DMS 273 (cell line): ENCODE measurements around the gene PLD4.

Source experiments
- DNase-seq: peaks from one replicate; lab custom pipeline; 2025; ENCODE audit not compliant: unreplicated experiment; lab: John Stamatoyannopoulos, UW

The PLD4 gene

DNA sequence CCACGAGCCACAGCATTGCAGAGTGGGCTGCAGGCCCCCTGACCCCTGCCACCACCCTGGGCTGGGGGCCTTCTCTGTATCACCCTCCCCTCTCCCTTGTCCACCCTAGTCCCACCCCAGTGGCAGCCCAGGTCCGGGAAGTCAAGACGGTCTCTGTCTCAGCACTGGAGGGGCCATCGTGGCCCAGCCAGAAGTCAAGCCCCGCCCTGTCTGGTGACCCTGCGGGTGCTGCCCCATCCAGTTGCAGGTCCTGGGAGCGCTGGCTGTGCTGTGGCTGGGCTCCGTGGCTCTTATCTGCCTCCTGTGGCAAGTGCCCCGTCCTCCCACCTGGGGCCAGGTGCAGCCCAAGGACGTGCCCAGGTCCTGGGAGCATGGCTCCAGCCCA is 2.7 kb downstream of the PLD4 start:
- no peak for DNase-seq

DNA sequence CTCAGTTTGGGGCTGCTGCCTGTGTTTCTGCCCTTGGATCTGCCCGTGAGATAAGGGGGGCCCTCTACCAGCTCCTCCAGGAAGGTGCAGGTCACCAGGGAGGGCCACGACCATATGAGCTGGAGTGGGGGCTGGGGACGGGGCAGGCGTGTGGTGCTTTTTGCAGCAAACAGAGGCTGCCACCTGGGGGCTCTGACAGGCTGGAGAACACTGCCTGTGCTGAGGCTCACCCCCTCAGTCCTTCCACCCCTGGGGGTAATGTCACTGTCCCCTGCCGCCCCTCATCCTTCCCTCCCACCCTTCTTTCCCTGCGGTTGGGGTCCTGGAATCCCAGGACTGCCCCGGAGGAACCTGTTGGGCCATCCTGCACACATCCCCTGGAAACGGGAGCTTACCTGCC is 3.2 kb downstream of the PLD4 start:
- DNase-seq, result no peak

DNA sequence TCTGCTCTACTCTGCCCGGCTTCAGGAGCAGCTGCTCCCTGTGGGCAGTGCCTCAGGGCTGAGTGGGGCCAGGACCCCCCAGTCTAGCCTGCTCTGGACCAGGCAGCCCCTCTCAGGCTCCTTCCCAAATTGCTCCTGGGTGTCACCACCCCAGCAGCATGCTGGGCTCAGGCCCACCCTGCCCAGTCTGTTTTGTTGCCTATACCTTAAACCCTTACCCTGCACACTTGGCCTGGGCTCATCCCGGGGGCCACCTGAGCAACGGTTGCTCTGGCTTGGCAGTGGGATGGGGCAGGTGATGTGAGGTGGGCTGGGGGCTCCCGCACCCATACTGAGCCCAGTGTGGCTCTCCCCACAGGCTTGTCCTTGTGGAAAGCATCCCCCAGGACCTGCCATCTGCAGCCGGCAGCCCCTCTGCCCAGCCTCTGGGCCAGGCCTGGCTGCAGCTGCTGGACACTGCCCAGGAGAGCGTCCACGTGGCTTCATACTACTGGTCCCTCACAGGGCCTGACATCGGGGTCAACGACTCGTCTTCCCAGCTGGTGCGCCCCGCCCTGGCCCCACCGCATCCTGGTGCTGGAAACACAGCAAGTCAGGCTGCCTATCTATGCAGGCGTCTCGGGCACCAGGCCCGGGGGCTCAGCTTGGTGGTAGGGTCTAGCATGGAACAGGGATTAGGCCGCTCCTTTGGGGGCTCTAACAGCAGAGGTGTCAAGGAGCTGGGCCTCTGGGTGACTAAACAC is 3.9 kb downstream of the PLD4 start:
- DNase-seq, result no peak

GRCh38 chr14:104929268-104930230 is 4.9 kb downstream of the PLD4 start:
- no peak for DNase-seq

- DNase-seq, result peak; percentile 41
Measured at GRCh38 chr14:104930526-104931303, 6.0 kb downstream of the PLD4 start.

GRCh38 chr14:104931304-104931770 is 6.7 kb downstream of the PLD4 start:
- DNase-seq, result no peak

GRCh38 chr14:104931771-104932675 is 7.3 kb downstream of the PLD4 start:
- no peak for DNase-seq

DNA sequence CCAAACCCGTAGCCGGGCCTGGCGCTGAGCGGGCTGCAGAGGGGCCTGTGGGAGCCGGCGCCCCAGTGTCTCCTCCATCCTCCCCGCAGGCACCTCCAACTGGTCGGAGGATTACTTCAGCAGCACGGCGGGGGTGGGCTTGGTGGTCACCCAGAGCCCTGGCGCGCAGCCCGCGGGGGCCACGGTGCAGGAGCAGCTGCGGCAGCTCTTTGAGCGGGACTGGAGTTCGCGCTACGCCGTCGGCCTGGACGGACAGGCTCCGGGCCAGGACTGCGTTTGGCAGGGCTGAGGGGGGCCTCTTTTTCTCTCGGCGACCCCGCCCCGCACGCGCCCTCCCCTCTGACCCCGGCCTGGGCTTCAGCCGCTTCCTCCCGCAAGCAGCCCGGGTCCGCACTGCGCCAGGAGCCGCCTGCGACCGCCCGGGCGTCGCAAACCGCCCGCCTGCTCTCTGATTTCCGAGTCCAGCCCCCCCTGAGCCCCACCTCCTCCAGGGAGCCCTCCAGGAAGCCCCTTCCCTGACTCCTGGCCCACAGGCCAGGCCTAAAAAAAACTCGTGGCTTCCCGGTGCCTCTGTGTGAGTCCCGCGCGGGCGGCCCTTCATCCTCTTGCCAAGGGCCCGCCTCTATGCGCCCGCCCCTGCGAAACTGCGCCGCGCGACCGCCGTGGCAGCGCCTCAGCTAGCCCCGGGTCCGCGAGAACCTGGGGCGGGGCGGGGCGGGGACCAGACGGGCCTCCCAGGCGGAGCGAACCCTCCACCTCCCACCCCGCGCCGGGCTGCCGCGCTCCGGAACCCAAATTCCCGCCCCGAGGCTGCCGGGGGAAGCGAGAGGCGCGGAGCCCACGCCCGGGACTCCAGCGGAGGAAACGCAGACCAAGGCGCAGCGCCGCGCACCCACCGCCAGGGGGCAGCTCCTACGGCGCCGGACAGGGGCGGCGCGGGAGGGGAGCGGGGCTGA is 8.3 kb downstream of the PLD4 start:
- peak; percentile 95 for DNase-seq

DNA sequence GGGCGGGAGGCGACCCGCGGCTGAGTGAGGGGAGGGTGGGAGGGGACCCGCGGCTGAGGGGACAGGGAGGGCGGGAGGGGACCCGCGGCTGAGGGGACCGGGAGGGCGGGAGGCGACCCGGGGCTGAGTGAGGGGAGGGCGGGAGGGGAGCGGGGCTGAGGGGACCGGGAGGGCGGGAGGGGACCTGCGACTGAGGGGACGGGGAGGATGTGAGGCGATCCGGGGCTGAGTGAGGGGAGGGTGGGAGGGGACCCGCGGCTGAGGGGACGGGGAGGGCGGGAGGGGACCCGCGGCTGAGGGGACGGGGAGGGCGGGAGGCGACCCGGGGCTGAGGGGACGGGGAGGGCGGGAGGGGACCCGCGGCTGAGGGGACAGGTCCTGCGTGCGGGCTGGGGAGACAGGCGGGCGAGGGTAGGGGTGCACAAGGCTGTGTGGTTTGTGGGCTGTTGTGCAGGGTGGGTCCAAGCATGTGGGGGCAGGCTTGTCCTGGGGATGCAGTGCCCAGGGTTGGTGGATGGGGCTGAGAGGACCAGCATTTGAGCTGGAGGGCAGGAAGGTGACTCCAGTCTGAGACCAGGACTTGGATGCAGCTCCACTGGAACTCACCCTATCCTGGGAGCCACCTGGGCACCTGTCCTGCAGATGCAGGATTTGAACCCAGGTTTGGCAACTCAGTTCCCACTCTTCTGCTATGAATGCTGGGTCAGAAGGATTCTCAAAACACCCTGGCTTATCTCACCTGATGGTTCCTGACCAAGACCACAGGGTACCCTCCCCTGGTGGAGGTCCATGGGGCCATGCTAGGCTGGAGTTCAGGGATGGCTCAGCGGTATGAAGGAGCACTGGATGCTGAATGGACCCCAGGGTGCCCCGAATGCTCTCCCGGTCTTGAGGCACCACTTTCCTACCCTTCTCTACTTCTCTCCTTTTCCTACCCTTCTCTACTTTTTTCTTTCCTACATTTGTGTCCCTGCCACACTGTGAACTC is 9.4 kb downstream of the PLD4 start:
- no peak for DNase-seq

DNA sequence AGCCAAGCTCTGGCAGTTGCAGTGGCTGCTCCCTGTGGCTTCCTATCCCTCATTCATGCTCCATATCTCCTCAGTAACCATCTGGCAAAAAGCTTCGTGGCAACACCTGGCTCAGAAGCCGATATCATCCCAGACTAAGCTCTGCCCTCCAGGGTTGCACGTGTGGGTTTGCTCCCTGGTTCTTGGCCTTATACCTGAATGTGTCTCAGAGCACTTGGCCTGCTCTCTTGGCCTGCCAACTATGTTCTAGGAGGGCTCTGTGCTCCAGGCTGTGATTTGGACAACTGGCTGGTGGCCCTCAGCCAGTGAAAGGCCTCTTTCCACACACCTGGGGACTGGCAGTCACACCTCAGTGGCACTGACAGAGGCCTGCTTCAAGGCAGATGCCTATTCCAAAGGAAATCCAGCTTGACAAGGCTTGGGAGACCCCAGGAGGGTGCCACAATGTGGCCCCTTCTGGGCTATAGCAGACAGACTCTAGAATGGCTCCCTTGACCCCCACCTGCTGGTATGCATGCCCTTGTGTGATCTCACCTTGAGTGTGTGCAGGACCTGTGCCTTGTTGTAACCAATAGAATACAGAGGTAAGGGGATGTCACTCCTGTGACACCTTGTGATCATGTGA is 10.5 kb downstream of the PLD4 start:
- peak; percentile 42 for DNase-seq

DNA sequence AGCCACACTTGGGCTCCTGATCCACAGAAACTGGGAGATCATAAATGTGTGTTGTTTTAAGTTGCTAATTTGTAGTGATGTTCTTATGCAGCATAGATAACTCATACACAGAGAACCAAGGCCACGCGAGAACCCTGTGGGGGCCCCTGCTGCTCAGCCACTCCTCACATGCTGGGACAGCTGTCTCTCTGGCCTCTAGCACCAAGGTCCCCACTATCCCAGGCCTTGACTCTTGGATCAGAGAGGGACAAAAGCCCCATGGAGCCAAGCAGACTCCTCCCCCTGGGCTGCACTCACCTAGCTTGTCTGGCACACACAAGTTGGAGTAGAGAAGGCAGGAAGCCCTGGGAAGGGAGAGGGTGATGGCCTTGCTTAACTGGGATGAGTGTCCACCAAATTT is 11.3 kb downstream of the PLD4 start:
- no peak for DNase-seq

DNA sequence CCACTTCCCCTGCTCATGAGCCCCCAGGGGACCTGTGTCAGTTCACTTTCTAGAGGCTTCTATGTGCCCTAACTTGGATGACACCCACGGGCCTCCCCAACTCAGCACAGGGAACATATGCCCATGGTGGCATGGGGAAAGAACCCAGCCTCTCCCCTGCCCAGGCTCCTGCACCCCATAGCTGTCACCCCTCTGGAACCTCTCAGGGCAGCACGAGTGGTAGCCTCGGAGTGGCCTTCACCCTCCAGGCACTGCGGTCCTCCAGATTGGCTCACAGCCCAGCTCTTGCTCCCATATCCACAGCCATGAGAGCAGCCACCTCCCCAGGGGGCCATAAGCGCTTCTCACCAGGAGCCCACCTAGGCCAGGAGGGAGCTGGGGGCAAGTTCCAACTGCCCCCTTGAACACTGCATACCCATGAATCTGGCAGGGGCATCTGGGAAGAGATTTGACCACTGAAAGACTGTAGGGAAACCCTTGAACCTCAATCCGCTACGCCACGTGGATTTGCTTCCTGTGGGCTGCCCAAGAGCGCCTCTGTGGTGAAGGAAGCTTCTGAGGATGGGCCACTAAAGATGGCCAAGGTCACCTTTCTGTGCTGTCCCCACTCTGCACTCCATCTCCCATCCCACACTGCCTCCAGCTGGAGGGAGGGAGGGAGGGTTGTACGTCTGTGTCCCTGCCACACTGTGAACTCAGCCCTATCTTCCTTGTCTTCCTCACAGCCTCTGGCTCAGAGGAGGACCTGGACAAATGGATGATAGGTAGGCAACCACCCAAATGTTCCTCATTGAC is 11.9 kb downstream of the PLD4 start:
- no peak for DNase-seq

DNA sequence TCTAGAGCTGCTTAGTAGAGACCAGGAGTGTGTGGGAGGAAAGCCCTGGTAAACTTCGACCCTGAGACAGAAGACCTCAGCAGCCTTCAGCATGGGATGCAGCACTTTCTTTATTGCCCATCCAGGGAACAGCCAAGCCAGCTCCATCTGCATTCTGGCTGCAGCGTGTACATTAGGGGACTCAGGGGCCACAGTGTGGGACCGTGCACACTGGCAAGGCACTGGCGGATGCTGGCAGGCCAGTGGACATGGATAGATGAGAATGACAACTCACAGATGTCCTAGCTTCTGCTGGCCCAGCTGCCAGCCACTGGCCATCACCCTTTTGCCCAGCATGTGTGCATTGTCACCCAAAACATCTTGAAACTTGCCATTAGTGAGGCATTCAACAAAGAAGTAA is 12.5 kb downstream of the PLD4 start:
- no peak for DNase-seq

- DNase-seq, result no peak
Measured at GRCh38 chr14:104937694-104938365, 13.2 kb downstream of the PLD4 start.

DNA sequence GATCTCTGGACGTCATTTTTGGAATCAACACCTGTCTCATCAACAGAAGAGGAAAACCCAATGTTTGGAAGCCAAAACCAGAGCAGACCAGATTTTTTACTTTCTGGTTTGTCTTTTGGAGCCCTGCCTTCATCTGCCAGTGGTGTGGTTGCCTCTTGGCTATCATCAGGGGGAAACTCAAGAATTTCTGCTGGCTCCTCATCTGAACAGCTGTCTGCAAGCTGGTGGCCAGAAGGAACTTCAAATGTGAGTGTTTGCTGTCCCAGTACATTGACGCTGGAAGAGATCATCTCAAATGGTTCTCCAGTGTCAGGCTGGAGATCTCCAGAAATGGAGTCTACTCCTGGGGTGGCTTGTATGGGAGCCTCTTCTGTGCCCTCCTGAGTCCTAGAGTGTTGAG is 13.8 kb downstream of the PLD4 start:
- no peak for DNase-seq

DNA sequence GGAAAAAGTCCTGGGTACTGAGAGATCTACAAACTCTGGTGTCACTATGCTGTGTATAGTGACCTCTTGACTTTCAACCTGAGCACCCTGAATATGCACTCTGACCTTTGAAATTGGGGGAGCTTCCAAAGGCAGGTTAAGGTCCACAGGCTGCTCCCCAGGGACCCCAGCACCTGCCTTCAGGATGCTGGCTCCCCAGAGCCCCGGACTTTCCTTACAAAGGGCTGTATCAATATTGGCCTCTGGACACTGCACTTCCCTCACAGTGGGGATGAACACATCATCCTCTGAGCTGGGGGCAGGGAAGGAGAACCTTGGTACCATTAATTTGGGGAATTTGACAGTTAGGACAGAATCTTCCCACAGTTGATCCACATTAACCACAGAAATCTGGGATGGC is 14.3 kb downstream of the PLD4 start:
- no peak for DNase-seq
